ENCODE data around the gene ATP5PD.

DNA sequence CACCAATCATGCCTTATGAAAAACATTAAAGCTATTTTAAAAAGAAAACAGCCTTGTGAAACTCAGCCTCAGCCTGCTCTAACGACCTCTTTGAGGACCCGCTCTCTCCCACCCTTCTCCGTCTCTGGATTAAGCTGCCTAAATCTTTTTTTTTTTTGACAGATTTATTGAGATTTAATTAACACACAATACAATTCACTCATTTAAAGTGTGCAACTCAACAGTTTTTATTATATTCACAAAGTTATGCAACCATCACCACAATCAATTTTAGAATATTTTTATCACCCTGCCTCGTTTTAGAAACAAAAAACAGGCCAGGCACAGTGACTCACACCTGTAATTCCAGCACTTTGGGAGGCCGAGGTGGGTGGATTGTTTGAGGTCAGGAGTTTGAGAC is 50.9 kb downstream of the ATP5PD start:
- TF ChIP-seq, protein P1, sequence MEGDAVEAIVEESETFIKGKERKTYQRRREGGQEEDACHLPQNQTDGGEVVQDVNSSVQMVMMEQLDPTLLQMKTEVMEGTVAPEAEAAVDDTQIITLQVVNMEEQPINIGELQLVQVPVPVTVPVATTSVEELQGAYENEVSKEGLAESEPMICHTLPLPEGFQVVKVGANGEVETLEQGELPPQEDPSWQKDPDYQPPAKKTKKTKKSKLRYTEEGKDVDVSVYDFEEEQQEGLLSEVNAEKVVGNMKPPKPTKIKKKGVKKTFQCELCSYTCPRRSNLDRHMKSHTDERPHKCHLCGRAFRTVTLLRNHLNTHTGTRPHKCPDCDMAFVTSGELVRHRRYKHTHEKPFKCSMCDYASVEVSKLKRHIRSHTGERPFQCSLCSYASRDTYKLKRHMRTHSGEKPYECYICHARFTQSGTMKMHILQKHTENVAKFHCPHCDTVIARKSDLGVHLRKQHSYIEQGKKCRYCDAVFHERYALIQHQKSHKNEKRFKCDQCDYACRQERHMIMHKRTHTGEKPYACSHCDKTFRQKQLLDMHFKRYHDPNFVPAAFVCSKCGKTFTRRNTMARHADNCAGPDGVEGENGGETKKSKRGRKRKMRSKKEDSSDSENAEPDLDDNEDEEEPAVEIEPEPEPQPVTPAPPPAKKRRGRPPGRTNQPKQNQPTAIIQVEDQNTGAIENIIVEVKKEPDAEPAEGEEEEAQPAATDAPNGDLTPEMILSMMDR (IDR thresholded peaks at IDR 0.05; ENCODE audit: low read depth, low read length): no peak
- TF ChIP-seq EZH2phosphoT487 (IDR thresholded peaks at IDR 0.05; ENCODE audit: low read depth): no peak

Data from OCI-LY3 (cell line).